Bone marrow (tissue), 2 donors: ENCODE measurements around the gene ART4.

ENCODE experiments used
- DNase-seq, 2 donors: peaks; one replicate each; lab custom pipeline; 2025; lab: John Stamatoyannopoulos, UW

The ART4 gene

DNA sequence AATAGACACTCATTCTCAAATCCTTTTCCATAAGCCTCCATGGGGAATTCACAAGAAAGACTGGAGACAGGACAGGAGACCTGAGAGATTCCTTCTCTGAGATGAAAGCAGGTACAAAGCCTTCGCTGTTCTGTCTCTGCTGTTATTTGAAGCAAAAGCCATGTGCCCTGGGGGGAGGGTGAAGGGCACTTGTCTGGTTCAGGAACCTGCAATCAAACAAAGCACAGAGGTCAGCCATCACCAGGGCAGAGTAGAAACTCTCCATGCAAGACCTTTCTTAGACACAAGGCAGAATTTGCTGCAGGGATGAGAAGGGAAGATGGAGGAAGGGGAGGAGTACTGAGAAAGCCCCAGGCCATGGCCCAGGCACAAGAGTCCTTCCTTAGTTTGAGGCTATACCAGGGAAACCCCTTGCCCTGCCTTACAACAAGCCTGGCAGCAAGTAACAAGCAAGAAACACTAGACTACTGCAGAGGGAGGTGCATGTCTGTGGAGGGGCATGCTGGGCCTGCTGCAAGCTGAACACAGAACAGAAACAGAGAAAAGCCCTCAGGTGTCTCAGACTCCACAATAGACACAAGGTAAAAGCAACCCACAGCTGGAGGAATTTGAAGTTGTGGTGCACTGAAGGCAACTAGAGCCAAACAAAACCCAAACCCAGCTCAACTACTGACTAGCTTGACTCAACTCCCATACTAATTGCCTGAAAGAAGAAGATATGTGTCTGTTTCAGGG, 7.8 kb upstream of the ART4 start:
- DNase-seq, result no peak

DNA sequence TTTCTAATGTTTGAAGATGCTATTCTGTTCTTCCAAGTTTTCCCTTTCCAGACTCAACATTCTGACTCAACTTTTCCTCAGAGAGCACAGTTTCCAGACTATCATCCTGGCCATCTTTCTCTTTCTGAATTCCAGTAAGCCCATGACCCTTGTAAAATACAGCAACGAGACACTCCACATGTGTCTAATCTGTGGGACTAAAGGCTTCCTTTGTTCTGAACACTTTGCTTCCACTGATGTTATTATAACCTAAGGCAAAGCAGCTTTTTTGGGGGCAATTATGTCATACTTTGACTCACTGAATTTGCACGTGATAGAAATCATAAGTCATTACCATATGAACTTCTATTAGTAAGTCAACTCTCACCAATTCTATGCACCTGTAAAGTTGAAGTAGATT, 6.3 kb upstream of the ART4 start:
- no peak for DNase-seq

DNA sequence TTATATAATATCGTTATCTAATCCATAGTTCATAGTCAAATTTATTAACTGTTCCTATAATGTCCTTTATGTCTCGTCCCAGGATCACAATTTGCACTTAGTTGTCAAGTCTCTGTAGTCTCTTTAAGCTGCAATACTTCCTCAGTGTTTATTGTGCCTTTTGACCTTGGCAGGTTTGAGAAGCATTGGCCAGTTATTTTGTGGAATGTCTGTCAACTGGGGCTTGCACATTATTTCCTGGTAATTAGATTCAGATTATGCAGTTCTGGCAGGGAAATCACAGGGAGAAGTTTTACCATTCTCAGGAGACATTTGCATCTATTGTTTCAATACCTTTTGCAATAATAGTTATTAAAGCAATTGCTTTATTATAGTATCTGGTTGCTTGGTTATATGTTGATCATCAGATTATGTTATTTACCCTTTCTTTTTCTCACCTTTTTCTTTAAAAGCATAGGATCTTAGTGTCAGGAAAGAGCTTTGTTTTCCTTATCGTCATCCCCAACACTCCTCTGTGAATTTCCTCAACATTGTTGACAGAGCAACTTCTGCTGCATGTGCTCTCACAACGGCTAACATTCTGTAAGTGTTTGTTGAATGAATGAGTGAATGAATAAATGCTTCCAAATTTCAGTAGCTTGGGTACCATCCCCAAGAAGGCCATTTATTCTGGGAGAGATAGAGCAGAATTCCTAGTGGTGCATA, 3.7 kb upstream of the ART4 start:
- no peak for DNase-seq

DNA sequence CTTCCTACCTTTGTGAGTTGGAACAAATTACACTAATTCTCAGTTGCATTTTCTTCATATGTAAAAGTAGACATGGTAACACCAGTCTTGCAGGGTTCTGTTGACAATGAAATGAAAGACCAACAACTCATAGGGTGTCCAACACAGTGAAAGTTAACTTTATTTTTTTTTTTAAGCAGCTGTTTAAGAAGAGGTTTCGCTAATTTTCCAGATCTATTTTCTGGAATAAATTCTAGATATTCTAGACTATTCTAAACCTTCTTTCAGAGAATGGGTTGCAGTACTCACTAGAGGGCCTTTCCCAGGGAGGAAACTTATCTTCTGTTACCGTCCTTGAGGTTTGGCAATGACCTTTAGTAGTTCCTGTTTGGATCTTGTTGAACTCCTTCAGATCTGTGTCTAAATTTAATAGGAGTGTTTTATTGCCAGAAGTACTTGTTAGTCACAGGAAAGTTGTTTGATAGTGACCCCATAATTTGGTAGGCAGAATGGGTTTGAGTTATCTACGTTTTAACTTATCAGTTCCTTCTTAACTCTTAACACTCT, 2.8 kb upstream of the ART4 start:
- DNase-seq, result peak in 1 of 2 donors; percentile 61

DNA sequence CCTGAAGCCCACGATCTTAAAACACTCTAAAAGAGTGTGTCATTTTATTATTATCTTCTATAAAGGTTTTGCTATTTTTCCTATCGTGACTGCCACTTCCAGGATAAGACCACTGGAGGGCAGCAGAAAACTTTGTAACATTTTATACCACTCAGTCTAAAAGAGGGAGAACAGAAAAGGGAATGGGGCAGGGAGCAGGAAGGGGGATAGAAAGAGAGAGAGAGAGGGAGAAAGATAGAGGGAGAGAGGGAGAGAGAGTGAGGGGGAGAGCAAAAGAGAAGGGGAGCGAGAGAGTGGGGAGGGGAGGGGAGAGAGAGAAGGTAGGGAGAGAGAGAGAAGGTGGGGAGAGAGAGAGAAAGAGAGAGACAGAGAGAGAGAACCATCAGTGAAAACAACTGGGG, 2.0 kb upstream of the ART4 start:
- peak in 1 of 2 donors; percentile 55 for DNase-seq

DNA sequence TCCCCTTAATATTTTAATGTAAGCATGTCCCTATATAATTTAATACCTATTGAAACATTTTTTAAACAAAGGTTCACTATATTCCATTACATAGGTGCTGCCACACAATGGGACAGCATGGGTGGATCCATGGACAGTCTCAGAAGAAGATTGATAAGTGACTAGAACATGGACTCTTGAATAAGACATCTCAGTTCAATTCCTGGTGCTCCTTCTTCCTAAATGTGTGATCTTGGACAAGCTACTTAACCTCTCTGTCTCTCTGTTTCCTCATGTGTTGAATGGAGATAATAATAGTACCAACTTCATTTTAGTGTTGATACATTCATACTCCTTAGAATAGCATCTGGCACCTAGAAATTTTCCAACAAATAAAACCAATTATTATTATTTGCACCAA, 1.1 kb upstream of the ART4 start:
- DNase-seq, result no peak

DNA sequence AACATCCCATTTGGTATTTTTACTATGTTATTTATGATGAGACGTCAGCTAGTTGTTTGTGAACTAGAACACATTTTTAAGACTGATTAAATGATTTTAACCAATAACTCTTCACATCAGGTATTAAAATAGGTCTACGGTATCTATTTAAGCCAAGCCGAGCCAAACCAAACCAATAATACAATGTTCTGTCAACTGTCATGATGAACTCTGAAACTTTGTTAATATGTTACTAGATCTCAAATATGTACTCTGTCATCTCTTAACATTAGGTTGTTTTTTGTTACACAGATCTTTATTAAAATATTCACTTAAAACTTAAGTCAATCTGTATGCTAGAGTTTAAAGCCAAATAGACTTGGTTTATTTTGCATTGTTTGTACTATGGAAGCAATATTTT, 1.0 kb downstream of the ART4 start:
- DNase-seq, result no peak

DNA sequence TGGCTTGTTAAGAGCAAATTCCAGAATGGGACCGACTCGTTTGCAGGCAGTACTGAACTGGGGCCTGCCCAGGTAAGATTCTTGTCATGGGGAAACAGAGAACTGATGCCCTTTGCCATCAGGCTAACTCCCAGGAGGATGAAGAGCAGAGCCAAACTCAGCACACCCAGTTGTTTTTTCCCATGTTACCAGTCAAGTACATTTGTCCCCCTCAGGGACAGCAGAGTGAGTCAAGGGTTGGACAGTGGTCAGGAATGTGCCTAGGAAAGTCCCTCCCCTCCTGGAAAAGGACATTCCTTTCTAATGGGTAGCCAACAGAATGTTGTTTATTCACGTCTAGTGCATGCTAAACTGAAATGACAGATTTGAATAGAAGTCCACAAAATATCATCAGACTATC, 1.6 kb downstream of the ART4 start:
- DNase-seq, result no peak

DNA sequence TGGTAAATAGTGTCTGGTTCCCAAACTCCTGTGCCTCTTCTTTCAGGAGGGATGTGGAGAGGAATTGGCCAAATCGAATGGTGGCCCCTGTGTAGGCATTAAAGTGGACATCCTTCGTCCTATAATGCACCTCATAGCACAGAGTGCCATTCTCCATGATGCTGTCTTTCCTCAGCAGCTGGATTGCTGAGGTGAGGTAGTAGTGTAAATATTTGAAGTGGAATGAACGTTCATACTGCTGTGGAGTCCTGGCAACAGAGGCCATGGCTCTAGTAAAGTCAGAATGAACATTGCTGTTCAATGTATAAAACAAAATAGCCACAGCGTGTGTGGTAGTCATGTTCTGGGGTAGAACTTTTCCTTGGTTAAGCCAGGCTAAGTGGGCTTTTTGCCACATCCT, 2.7 kb downstream of the ART4 start:
- DNase-seq, result no peak

DNA sequence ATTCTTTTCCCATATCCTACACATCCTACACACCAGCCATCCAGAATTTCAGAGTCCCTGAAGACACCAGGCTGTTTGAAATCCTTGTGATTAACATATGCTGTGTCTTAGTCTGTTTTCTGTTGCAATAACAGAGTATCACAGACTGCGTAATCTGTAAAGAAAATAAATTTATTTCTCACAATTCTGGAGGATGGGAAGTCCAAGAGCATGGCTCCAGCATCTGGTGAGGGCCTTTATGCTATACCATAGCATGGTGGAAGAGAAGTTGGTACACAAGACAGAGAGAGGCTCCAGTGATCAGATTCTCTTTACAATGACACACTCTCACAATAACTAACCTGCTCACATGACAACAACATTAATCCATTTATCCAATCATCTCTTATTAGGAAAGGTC, 4.1 kb downstream of the ART4 start:
- no peak for DNase-seq

DNA sequence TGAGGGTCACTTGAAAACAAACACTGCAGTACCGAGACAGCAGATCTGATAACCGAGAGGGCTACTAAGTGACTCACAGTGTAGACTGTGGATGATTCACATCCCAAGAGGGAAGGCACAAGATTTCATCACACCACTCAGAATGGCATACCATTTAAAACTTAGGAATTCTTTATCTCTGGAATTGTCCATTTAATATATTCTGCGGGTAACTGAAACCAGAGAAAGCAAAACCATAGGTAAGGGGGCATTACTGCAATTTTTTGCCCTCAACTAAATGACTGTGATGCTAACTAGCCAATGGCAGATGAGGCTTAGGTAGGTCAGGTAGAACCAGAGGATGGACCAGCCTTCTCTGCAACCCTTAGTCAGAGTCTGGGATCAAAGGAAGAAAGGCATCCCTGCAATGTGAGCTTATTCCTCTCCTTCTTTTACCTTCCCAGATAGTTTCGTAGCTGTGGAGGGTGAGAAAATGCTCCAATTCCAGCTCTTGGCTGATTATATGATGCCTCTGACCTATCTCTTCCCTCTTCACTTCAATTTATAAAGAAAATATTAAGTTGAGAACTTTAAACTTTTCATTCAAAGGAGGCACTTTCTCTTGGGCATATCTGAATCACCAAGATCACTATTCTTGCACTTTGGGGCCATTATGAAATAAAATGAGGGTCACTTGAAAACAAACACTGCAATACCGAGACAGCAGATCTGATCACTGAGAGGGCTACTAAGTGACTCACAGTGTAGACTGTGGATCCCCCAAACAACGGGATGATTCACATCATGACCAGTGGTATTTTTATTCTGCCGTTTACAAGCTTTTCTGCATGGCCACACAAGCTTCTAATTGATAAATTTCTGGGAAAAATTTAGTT, 6.8 kb downstream of the ART4 start:
- no peak for DNase-seq

DNA sequence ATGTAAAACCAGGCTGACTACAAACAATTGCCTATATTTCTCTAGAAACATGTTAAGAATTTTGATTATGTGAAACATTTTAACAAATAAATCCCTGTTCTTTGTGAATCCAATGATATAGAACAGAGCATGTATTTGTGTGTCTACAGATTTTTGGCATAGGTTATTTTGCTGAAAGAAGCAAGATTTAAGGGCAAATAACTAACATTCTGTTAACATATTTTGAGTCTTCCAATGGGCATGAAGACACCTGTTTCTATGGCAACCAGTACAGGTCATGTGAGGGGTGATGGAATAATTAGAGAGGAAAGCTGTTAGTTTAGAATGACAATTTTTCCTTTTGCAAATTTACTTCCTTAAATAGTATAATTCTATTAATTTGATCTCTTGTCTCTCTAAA, 8.8 kb downstream of the ART4 start:
- DNase-seq, result no peak

DNA sequence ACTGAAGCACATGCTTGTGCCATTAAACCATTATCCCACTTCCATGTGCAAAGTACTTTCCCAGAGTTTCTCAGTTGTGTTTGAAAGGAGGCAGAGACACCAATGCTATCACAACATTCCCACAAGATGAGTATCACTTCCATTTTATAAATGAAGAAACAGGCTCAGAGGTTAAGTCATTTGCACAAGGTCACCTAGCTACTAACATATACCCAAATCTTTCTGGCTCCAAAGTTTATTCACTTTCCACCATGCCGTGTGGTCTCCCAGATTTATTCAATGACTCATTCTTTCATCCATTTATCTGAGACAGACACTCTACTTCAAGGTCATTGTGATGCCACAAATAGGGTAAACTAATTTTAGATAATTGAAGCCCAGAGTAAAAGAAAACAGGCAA, 9.4 kb downstream of the ART4 start:
- DNase-seq, result no peak

DNA sequence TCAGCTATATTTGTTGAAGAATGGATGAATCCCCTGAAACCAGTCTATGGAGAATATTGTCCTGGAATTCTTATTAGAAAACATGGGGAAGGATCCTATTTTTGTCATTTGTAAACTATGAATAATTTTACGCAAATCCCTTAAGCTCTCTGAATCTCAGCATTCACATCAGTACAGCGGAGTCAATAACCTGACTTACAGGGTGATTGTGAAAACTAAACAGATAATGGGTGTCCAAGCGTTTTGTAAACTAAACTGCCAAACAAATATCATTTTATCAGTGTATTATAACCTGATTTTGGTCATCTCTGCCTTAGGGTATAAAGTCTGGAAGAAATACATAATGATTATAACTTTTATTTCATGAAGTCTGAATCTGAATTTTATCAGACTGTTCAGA, 10.0 kb downstream of the ART4 start:
- no peak for DNase-seq

DNA sequence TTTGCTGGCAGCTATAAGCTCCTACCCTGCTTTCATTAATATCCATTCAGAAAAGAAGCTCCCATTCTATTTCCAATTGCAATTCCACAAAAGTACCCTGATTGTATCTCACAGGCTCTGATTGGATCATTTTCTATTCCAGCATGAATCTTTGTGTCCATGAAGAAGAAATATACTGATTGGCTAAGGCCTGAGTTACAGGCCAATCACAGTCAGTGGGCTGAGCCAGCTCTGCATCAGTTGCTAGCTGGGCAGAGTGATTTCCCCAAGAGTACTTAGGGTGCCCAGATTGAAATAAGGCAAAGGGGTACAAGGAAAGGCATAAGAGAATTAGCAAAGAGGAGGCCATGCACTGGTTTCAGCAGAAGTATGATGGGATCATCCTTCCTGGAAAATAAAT, 14.4 kb downstream of the ART4 start:
- no peak for DNase-seq

DNA sequence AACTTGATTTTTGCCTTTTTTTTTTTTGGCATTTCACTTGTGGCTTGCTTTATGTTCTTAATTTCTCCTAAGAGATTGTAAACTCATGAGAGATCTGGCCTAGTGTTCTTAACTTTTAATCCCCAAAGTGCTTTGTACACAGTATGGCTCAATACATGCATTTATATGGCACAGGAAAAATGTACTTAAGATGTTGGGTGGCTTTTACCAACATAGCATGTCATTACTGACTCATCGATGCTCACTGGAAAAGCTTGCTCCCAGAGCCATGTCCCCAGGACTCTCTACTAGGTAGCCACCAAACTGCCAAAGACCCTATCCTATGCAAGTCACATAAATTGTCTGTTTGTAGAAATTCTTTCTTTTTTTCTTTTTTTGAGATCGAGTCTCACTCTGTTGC, 16.3 kb downstream of the ART4 start:
- no peak for DNase-seq

DNA sequence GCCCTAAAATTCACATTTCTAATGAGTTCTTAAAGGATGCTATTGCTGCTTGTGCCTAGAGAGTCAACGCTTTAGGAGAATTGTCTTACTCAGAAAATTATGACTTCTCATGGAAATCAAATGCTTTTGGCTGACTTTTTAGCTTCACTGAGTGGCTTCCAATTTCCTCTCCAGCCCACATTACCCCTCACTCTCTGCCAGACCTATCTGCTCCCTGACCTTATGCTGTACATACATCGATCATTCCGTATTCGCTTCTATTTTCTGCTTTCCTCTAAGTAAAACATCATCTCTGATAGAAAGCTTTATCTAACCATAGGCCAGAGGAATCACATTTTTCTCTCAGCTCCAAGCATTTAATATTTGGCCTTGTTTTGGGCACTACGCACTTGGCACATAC, 16.8 kb downstream of the ART4 start:
- DNase-seq, result no peak

DNA sequence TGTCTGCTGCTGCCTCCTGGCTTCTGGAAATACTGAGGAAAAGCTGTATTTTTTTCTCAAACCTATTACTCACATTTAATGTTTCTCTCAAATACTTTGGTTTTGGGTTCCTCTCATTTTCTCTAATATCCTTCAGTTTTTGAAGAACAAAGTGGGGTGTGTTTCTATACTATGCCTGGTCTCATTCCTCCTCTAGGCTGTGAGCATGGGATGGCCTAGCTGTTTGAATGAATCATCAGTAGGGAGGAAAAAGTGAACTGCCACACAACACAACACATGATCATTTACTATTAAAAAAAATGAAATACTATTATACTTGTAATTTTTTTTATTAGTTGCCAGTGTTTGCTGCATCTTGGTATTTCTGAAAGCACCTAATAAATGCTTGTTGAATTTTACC, 18.1 kb downstream of the ART4 start:
- no peak for DNase-seq

DNA sequence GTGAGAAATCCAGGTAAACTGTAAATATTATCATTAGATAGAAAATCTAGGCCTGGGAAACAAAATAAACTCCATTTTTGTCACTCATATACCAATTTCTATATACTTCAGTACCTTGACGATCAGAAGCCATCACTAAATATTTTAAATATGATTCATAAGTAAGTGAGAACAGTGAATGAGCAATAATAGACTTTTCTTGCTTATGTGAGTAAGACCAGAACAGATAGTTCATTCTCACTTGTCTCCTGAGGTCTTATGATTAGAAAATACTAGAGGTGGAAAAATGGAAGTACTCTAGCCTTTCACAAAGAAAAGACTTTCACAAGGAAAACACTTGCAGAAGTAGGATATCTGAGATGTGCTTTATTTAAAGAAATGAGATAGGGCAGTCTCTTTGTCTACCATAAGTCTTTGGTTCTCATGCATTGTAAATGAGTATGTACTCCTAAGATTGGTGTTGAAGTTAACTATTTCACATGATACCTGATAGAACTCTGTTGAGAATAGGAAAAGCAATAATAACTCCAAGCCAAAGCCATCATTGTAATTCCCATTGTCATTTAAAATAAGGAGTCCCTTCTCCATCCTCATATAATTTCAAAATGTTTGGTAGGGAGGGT, 19.2 kb downstream of the ART4 start:
- no peak for DNase-seq

DNA sequence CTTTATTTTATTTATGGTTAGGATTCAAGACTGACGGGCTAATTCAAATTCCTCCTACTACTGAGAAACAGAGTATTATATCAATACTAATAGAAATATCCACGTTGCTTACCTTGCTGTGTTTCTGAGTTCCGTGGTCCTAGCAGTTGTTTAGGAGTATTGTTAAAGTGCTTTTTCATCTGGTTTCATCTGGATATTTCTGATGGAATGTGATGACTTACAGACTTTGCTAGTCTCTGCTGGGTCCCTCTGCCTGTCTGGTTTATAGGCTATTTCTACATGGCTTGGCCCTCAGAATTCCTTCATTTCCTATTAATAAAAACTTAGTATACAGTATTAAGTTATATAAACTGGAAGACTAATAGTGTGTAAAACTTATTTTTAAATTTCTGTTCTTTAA, 29.3 kb downstream of the ART4 start, which contains the start of gene SMCO3:
SMCO3 (minus strand) TSS at position 169 of the 400 bp plus-strand sequence. CDS start 7,502 bp downstream, outside the sequence.
- no peak for DNase-seq

DNA sequence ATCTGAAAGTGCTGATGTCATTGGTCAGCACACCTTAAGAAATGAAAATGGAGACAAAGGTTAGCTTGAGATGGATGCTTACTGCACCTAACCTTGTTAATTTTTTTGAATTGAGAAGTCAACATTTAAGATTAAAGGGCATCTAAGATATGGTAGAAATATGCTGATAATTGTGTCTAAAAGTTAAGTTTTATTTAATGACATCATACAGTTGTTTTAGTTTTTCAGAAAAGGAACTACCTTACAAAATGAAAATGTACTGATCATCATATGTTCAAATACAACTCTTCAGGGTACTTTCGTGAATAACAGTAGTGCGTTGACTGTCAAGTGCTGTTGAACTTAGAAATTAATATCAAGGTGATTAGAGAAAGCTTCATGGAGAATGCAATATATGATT, 31.8 kb downstream of the ART4 start:
- no peak for DNase-seq

DNA sequence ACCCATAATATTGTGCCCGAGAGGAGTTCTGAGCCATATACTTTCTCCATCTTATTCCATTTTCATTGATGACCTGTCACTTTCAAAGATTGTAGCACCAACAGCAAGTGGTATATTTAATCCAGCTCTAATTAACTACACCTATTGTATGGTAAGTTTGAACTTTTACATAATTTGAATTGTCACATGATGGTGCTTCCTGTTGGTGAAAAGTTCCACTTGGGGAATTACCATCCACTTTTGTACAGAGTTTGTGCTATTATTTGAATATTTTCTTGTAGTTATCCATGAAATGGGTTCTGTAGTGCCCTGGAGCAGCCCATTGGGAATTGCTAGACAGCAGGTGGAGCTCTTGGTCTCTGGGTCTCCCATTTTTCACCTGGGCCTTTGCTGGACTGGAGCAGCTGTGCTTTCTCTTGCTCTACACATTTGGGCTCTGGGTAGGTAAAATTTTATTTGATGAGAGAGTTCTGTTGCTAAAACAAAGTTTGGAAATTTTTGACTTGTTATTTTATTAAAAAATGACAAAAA, 32.3 kb downstream of the ART4 start:
- no peak for DNase-seq
